Fibroblast of lung (primary cell): ENCODE measurements around the gene KRT3.

Source experiments
- EZH2 ChIP-seq: IDR thresholded peaks from 2 replicates; pipeline ENCODE4 v1.5.1; 2012; ENCODE audit warnings: low read length, control low read depth, mild to moderate bottlenecking; ENCODE audit errors: missing control alignments
- TF ChIP-seq, protein P1 (sequence below), 2 donors: IDR thresholded peaks in 1 of 2; conservative IDR thresholded peaks in 1 of 2; 1 replicate in 1 of 2; 2 replicates in 1 of 2; pipeline ENCODE4 v1.5.1; 2011 to 2012; ENCODE audit warnings: low read length in 2 of 2, control low read depth in 1 of 2, inconsistent platforms in 1 of 2, low read depth in 1 of 2, mild to moderate bottlenecking in 1 of 2

DNA sequence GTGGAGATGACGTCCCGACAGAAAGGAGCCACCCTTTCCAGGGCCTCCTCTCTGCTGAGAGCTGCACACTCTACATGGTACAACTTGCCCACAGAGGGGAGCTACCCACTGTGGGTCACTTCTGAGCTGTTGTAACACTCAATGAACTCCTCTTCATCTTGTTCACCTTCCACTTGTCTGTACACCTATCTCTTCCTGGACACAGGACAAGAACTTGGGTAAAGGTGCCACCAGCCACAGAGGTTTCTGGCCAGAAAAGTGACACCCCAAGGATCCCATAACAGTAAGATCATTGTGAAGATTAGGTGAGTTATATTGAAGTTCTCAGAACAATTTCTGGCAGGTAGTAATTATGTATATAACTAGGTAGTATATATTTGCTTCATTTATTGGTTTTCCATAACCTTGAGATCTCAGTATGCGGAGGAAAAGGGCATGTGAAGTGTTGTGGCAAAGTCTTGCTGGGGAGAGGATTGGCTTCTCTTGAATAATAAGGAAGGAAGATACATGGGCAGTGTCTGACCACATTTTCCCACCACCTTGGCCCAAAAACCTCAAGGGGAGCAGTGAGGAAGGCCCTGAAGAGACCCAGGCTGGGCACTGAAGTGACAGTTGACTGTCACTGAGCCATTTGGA lies 53.0 kb downstream of the KRT3 start:
- TF ChIP-seq, protein P1, sequence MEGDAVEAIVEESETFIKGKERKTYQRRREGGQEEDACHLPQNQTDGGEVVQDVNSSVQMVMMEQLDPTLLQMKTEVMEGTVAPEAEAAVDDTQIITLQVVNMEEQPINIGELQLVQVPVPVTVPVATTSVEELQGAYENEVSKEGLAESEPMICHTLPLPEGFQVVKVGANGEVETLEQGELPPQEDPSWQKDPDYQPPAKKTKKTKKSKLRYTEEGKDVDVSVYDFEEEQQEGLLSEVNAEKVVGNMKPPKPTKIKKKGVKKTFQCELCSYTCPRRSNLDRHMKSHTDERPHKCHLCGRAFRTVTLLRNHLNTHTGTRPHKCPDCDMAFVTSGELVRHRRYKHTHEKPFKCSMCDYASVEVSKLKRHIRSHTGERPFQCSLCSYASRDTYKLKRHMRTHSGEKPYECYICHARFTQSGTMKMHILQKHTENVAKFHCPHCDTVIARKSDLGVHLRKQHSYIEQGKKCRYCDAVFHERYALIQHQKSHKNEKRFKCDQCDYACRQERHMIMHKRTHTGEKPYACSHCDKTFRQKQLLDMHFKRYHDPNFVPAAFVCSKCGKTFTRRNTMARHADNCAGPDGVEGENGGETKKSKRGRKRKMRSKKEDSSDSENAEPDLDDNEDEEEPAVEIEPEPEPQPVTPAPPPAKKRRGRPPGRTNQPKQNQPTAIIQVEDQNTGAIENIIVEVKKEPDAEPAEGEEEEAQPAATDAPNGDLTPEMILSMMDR (conservative IDR thresholded peaks at IDR 0.05 in 1 of 2, IDR thresholded peaks at IDR 0.05 in 1 of 2; ENCODE audit: low read depth in 1 of 2, low read length in 2 of 2) = no peak
- TF ChIP-seq EZH2 = no peak
